Measurements from ENCODE around the gene CREB5. TPM values are rescaled to one million over a fixed set of nuclear protein-coding genes. Genes with fewer than 3 reads are reported as not detected.

The CREB5 gene
- total and polyA plus RNA-seq, 2 of the 8 experiments (the other 6 are each of a cell fraction or from before 2014, with no cell fraction given) = 2.4 to 2.7 TPM

- no peak overlapping the region for H2AK5ac ChIP-seq (ENCODE audit: low read depth, low read length)
- no peaks in the 10 kb centered on the region for H4K20me1 ChIP-seq (replicated peaks in 1 of 2; ENCODE audit: control insufficient read depth in 1 of 2, insufficient read depth in 2 of 2, low read length in 2 of 2)
- DNase-seq (ENCODE audit: low read depth in 1 of 2, low spot score in 2 of 2) (no peak), FAIRE-seq (peak; percentile 42)
- no peak overlapping the region for H3K9ac ChIP-seq (replicated peaks in 1 of 4; ENCODE audit: extremely low read depth in 1 of 4, low read depth in 3 of 4, low read length in 3 of 4)
- H4K8ac ChIP-seq (ENCODE audit: extremely low read depth, insufficient read depth, low read length) = no peak overlapping the region
- H3K14ac ChIP-seq (ENCODE audit: insufficient read length) = no peak overlapping the region
- H3K23me2 ChIP-seq (ENCODE audit: low read depth, low read length) = no peaks in the 10 kb centered on the region
- H2BK5ac ChIP-seq (ENCODE audit: low read depth, low read length) = no peak overlapping the region
- no peaks in the 10 kb centered on the region for H3K27me3 ChIP-seq (replicated peaks in 1 of 4; ENCODE audit: control insufficient read depth in 3 of 4, extremely low read depth in 1 of 4, insufficient read depth in 3 of 4, low read length in 3 of 4)
- H3K4me1 ChIP-seq (replicated peaks in 1 of 4; ENCODE audit: control insufficient read depth in 3 of 4, insufficient read depth in 4 of 4, low read length in 3 of 4) = no peaks in the 10 kb centered on the region
- H3K27ac ChIP-seq (ENCODE audit: low read depth, low read length) = no peak overlapping the region
- no peaks in the 10 kb centered on the region for H3K79me2 ChIP-seq (ENCODE audit: control insufficient read depth in 1 of 2, insufficient read depth in 2 of 2, low read length in 2 of 2)
- H3K4me2 ChIP-seq (ENCODE audit: insufficient read depth in 1 of 2, low read depth in 2 of 2, low read length in 2 of 2) = no peak overlapping the region
- H3K56ac ChIP-seq (replicated peaks; ENCODE audit: insufficient read length, low read depth, low read length) = no peak overlapping the region
- H3K4me3 ChIP-seq (ENCODE audit: extremely low read depth in 1 of 4, insufficient read depth in 2 of 4, low read depth in 3 of 4, low read length in 4 of 4) = no peak overlapping the region
- H2BK120ac ChIP-seq (replicated peaks; ENCODE audit: low read depth, low read length) = no peak overlapping the region
- H3K18ac ChIP-seq (ENCODE audit: extremely low read depth, low read length) = no peak overlapping the region
- H3K36me3 ChIP-seq (ENCODE audit: control insufficient read depth in 2 of 4, insufficient read depth in 4 of 4, low read length in 3 of 4) = no peaks in the 10 kb centered on the region
- no peak overlapping the region for H3K4ac ChIP-seq (replicated peaks; ENCODE audit: insufficient read length, low read depth, low read length)
- H3K79me1 ChIP-seq (ENCODE audit: low read depth, low read length) = no peaks in the 10 kb centered on the region
- no peak overlapping the region for H4K5ac ChIP-seq (ENCODE audit: insufficient read length, low read depth, low read length)
- no peak overlapping the region for H3K23ac ChIP-seq (ENCODE audit: insufficient read length)
- ChIA-PET POLR2A (ENCODE audit: partially characterized antibody) (no interaction called here), CTCF (ENCODE audit: partially characterized antibody) (interaction anchor here (0.9 kb wide), 1 partner anchor 231 kb away, joined by 3 read pairs; no protein-coding TSS in a partner anchor)
- H2BK20ac ChIP-seq (ENCODE audit: low read length) = no peak overlapping the region
- no peak overlapping the region for H4K91ac ChIP-seq (replicated peaks; ENCODE audit: insufficient read length, low read length)
- H2AFZ ChIP-seq (ENCODE audit: low read length) = 0 out of 2 replicates have a peak overlapping the region, but pooled peaks have one; percentile 86
- H2BK12ac ChIP-seq (ENCODE audit: low read depth, low read length) = no peak overlapping the region
- WGBS, 2 experiments (ENCODE audit: extremely low coverage in 1 of 2, insufficient coverage in 1 of 2, insufficient read length in 1 of 2, insufficient replicate concordance in 2 of 2, low coverage in 1 of 2, low lambda C conversion rate in 2 of 2, missing lambda C conversion rate in 1 of 2) = 85% methylated on average over 3 of the region's 3 CpGs; no CpG with 5 or more reads in 1 of the 2 experiments
- no peaks in the 10 kb centered on the region for H3K9me3 ChIP-seq (ENCODE audit: insufficient read depth in 2 of 2, low read depth in 1 of 2, low read length in 1 of 2)
- no peak overlapping the region for H2BK15ac ChIP-seq (ENCODE audit: low read length)
- TF ChIP-seq JUN (IDR thresholded peaks at IDR 0.05; ENCODE audit: low read depth, low read length) = no peak
- TF ChIP-seq TAF7 (optimal IDR thresholded peaks at IDR 0.05; ENCODE audit: borderline replicate concordance, low read depth, low read length) = no peak
- TF ChIP-seq CHD2 (IDR thresholded peaks at IDR 0.05; ENCODE audit: low read length) = no peak
- no peak for TF ChIP-seq ATF2 (IDR thresholded peaks at IDR 0.05; ENCODE audit: low read length)
- TF ChIP-seq ZNF274 (IDR thresholded peaks at IDR 0.05; ENCODE audit: borderline replicate concordance, extremely low read depth, low read length) = no peak
- no peak for TF ChIP-seq CHD1 (IDR thresholded peaks at IDR 0.05; ENCODE audit: low read depth, low read length)
- no peak for TF ChIP-seq TCF12 (IDR thresholded peaks at IDR 0.05; ENCODE audit: low read depth, low read length)
- TF ChIP-seq CBX5 (IDR thresholded peaks at IDR 0.05; ENCODE audit: low read depth, low read length) = no peak
- no peak for TF ChIP-seq CEBPB (IDR thresholded peaks at IDR 0.05; ENCODE audit: low read depth, low read length)
- TF ChIP-seq, protein P1, sequence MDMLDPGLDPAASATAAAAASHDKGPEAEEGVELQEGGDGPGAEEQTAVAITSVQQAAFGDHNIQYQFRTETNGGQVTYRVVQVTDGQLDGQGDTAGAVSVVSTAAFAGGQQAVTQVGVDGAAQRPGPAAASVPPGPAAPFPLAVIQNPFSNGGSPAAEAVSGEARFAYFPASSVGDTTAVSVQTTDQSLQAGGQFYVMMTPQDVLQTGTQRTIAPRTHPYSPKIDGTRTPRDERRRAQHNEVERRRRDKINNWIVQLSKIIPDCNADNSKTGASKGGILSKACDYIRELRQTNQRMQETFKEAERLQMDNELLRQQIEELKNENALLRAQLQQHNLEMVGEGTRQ (IDR thresholded peaks at IDR 0.05; ENCODE audit: low read length) = no peak
- no peak for TF ChIP-seq POU5F1 (IDR thresholded peaks at IDR 0.05; ENCODE audit: low read depth, low read length)
- TF ChIP-seq RNF2 (IDR thresholded peaks at IDR 0.05; ENCODE audit: borderline replicate concordance, low read depth, low read length, missing control alignments, poor library complexity, severe bottlenecking) = no peak
Observed at GRCh38 chr7:28395404-28395803, 16.9 kb upstream of the CREB5 start.
